H1 (cell line): Measurements from ENCODE around the gene DBP. TPM values are rescaled to one million over a fixed set of nuclear protein-coding genes. Genes with fewer than 3 reads are reported as not detected.
A peak's percentile ranks its signal among the peaks of the same experiment; 100 is the strongest.

Experiments used
- CTCF ChIA-PET: fragments of 300-600 bp; sonication (Branson Sonifier 250); formaldehyde crosslinking; loops from one replicate; lab custom pipeline; 2021; ENCODE audit not compliant: partially characterized antibody; lab: Charles Lee
- POLR2A ChIA-PET: fragments of 300-600 bp; sonication (Branson Sonifier 250); formaldehyde crosslinking; loops from one replicate; lab custom pipeline; 2021; ENCODE audit warnings: inconsistent platforms; ENCODE audit not compliant: partially characterized antibody; lab: Charles Lee
- DNase-seq, 2 experiments: peaks; one replicate each; pipeline versions ENCODE4 v3.0.0 to v3.0.0-alpha.2; 2010 to 2022; ENCODE audit warnings: low spot score in 2 of 2, low read depth in 1 of 2, mixed read lengths in 1 of 2
- FAIRE-seq: peaks from 2 replicates; lab custom pipeline; 2011; peaks lifted over from hg19 to GRCh38; lab: Jason Lieb, UNC
- H2AFZ ChIP-seq: 2 replicates; pipeline ENCODE4 v1.8.1; 2012; ENCODE audit warnings: low read length, inconsistent platforms
- H2AK5ac ChIP-seq: 2 replicates; pipeline ENCODE4 v1.6.1; 2013; ENCODE audit warnings: low read depth, low read length
- H2BK120ac ChIP-seq: replicated peaks from 2 replicates; pipeline ENCODE3; 2013; ENCODE audit warnings: low read depth, low read length, inconsistent platforms
- H2BK12ac ChIP-seq: 2 replicates; pipeline ENCODE4 v1.6.1; 2013; ENCODE audit warnings: low read depth, low read length
- H2BK15ac ChIP-seq: 2 replicates; pipeline ENCODE4 v1.6.1; 2013; ENCODE audit warnings: low read length
- H2BK20ac ChIP-seq: 2 replicates; pipeline ENCODE4 v1.6.1; 2013; ENCODE audit warnings: low read length
- H2BK5ac ChIP-seq: 2 replicates; pipeline ENCODE4 v1.6.1; 2013; ENCODE audit warnings: low read depth, low read length
- H3K14ac ChIP-seq: 2 replicates; pipeline ENCODE4 v1.6.1; 2013; ENCODE audit warnings: inconsistent platforms; ENCODE audit not compliant: insufficient read length
- H3K18ac ChIP-seq: 2 replicates; pipeline ENCODE4 v1.6.1; 2013; ENCODE audit warnings: low read length; ENCODE audit errors: extremely low read depth
- H3K23ac ChIP-seq: 2 replicates; pipeline ENCODE4 v1.6.1; 2013; ENCODE audit warnings: inconsistent platforms; ENCODE audit not compliant: insufficient read length
- H3K23me2 ChIP-seq: 2 replicates; pipeline ENCODE4 v1.6.1; 2013; ENCODE audit warnings: low read depth, low read length
- H3K27ac ChIP-seq: 2 replicates; pipeline ENCODE4 v1.6.1; 2011; ENCODE audit warnings: low read depth, low read length, inconsistent platforms
- H3K27me3 ChIP-seq, 4 experiments: replicated peaks in 1 of 4; 1 replicate in 1 of 4; 2 replicates in 3 of 4; pipeline versions ENCODE4 v1.6.1 to v1.8.1; 2011 to 2013; ENCODE audit warnings: low read length in 3 of 4, mild to moderate bottlenecking in 3 of 4, inconsistent platforms in 2 of 4, mixed read lengths in 2 of 4, moderate library complexity in 1 of 4; ENCODE audit not compliant: control insufficient read depth in 3 of 4, insufficient read depth in 3 of 4; ENCODE audit errors: extremely low read depth in 1 of 4
- H3K36me3 ChIP-seq, 4 experiments: 2 replicates each; pipeline versions ENCODE4 v1.6.1 to v1.8.1; 2011 to 2013; ENCODE audit warnings: mild to moderate bottlenecking in 4 of 4, low read length in 3 of 4, moderate library complexity in 2 of 4, control low read depth in 1 of 4, inconsistent platforms in 1 of 4; ENCODE audit not compliant: insufficient read depth in 4 of 4, control insufficient read depth in 2 of 4
- H3K4ac ChIP-seq: replicated peaks from 2 replicates; pipeline ENCODE3; 2013; ENCODE audit warnings: low read length, low read depth, mixed read lengths, inconsistent platforms; ENCODE audit not compliant: insufficient read length
- H3K4me1 ChIP-seq, 4 experiments: replicated peaks in 1 of 4; 1 replicate in 1 of 4; 2 replicates in 3 of 4; pipeline versions ENCODE4 v1.6.1 to v1.8.1; 2011 to 2013; ENCODE audit warnings: low read length in 3 of 4, inconsistent platforms in 2 of 4, mixed read lengths in 1 of 4; ENCODE audit not compliant: insufficient read depth in 4 of 4, control insufficient read depth in 3 of 4
- H3K4me2 ChIP-seq, 2 experiments: 2 replicates each; pipeline versions ENCODE4 v1.6.1 to v1.8.1; 2011 to 2013; ENCODE audit warnings: low read depth in 2 of 2, low read length in 2 of 2, control low read depth in 1 of 2, inconsistent platforms in 1 of 2, mild to moderate bottlenecking in 1 of 2; ENCODE audit not compliant: insufficient read depth in 1 of 2
- H3K4me3 ChIP-seq, 4 experiments: fragments of 200-600, 300-600 bp in 1 of 4; sonication (generic), shearing (Covaris generic), sonication (Bioruptor Twin) in 1 of 4; 2 replicates each; pipeline versions ENCODE4 v1.5.1 to v1.8.1; 2011 to 2016; ENCODE audit warnings: low read length in 4 of 4, low read depth in 3 of 4, control low read depth in 2 of 4, inconsistent platforms in 2 of 4, mild to moderate bottlenecking in 2 of 4, mixed read lengths in 1 of 4, moderate library complexity in 1 of 4; ENCODE audit not compliant: insufficient read depth in 2 of 4; ENCODE audit errors: extremely low read depth in 1 of 4
- H3K56ac ChIP-seq: replicated peaks from 2 replicates; pipeline ENCODE3; 2013; ENCODE audit warnings: low read depth, mild to moderate bottlenecking, mixed read lengths, low read length, inconsistent platforms; ENCODE audit not compliant: insufficient read length
- H3K79me1 ChIP-seq: 2 replicates; pipeline ENCODE4 v1.6.1; 2013; ENCODE audit warnings: low read depth, low read length, control low read depth
- H3K79me2 ChIP-seq, 2 experiments: 2 replicates each; pipeline versions ENCODE4 v1.6.1 to v1.8.1; 2012 to 2013; ENCODE audit warnings: low read length in 2 of 2, mild to moderate bottlenecking in 2 of 2, inconsistent platforms in 1 of 2; ENCODE audit not compliant: insufficient read depth in 2 of 2, control insufficient read depth in 1 of 2
- H3K9ac ChIP-seq, 4 experiments: replicated peaks in 1 of 4; 1 replicate in 1 of 4; 2 replicates in 3 of 4; pipeline versions ENCODE4 v1.6.1 to v1.8.1; 2011 to 2013; ENCODE audit warnings: low read depth in 3 of 4, low read length in 3 of 4, control low read depth in 2 of 4, mild to moderate bottlenecking in 2 of 4, moderate library complexity in 2 of 4, inconsistent platforms in 1 of 4; ENCODE audit errors: extremely low read depth in 1 of 4
- H3K9me3 ChIP-seq, 2 experiments: 2 replicates each; pipeline versions ENCODE4 v1.6.1 to v1.8.1; 2012 to 2013; ENCODE audit warnings: mild to moderate bottlenecking in 2 of 2, moderate library complexity in 2 of 2, control low read depth in 1 of 2, inconsistent platforms in 1 of 2, low read depth in 1 of 2, low read length in 1 of 2, mixed read lengths in 1 of 2; ENCODE audit not compliant: insufficient read depth in 2 of 2
- H4K20me1 ChIP-seq, 2 experiments: replicated peaks in 1 of 2; 2 replicates each; pipeline versions ENCODE3 to v1.8.1; 2011 to 2013; ENCODE audit warnings: inconsistent platforms in 2 of 2, low read length in 2 of 2, mild to moderate bottlenecking in 1 of 2; ENCODE audit not compliant: insufficient read depth in 2 of 2, control insufficient read depth in 1 of 2
- H4K5ac ChIP-seq: 2 replicates; pipeline ENCODE4 v1.6.1; 2013; ENCODE audit warnings: low read length, low read depth, mixed read lengths, inconsistent platforms; ENCODE audit not compliant: insufficient read length
- H4K8ac ChIP-seq: 2 replicates; pipeline ENCODE4 v1.8.0; 2013; ENCODE audit warnings: mild to moderate bottlenecking, moderate library complexity, low read length, inconsistent platforms; ENCODE audit not compliant: insufficient read depth; ENCODE audit errors: extremely low read depth
- H4K91ac ChIP-seq: replicated peaks from 2 replicates; pipeline ENCODE3; 2013; ENCODE audit warnings: low read length, mixed read lengths, inconsistent platforms; ENCODE audit not compliant: insufficient read length
- KDM1A ChIP-seq: fragments of 200-600, 300-600 bp; sonication (generic); IDR thresholded peaks from 2 replicates; pipeline ENCODE4 v1.7.1; 2016; ENCODE audit warnings: mild to moderate bottlenecking, low read length, borderline replicate concordance
- POU5F1 ChIP-seq: IDR thresholded peaks from 2 replicates; pipeline ENCODE4 v1.6.1; 2011; ENCODE audit warnings: low read depth, mild to moderate bottlenecking, low read length, moderate library complexity
- WGBS, 2 experiments: shearing (Covaris generic) in 1 of 2; methylation state at CpG; one replicate each; pipeline versions ENCODE4 v1.1.6 to v1.1.7; 2013 to 2015; ENCODE audit warnings: low lambda C conversion rate in 2 of 2, mixed read lengths in 2 of 2, inconsistent platforms in 1 of 2, low coverage in 1 of 2, missing lambda C conversion rate in 1 of 2; ENCODE audit not compliant: insufficient replicate concordance in 2 of 2, insufficient coverage in 1 of 2, insufficient read length in 1 of 2; ENCODE audit errors: extremely low coverage in 1 of 2, missing lambda C conversion rate in 1 of 2; 5-methylcytosine and 5-hydroxymethylcytosine counted together
- polyA plus RNA-seq, 7 experiments: library from polyadenylated mRNA; depleted of rRNA in 3 of 7; stranded (reverse) in 5 of 7; unstranded in 2 of 7; fragments of >200 nt in 5 of 7; fragments of 200-250 nt in 2 of 7; gene quantifications; 1 replicate in 5 of 7; 2 replicates in 1 of 7; 4 replicates in 1 of 7; pipeline versions ENCODE4 v1.2.1 to v1.2.3, GENCODE V29; 2011 to 2013; ENCODE audit warnings: missing spikeins in 2 of 7, mixed read lengths in 2 of 7
- total RNA-seq: library from RNA; stranded (reverse); fragmentation: NEBNext Ultra II Directional; extraction: Animal tissue kit (Norgen Biotek cat#: 25700); gene quantifications from 2 replicates; pipeline ENCODE4 v1.2.1, GENCODE V29; 2021

DBP gene
- total and polyA plus RNA-seq, 2 of the 8 experiments (the other 6 are each of a cell fraction or from before 2014, with no cell fraction given) = 7.5 to 8.3 TPM

GRCh38 chr19:48603850-48604249 lies 33.3 kb downstream of the DBP start:
- H3K4me3 ChIP-seq = no peak overlapping the region
- no peaks in the 10 kb centered on the region for H3K23me2 ChIP-seq
- no peak overlapping the region for H3K4ac ChIP-seq
- H3K56ac ChIP-seq = no peak overlapping the region
- H2BK120ac ChIP-seq = no peak overlapping the region
- peaks cover 0 to under 1% (median 0%) of the 10 kb centered on the region in 4 experiments; a peak in 1 of 7 replicates for H3K4me1 ChIP-seq
- no peak overlapping the region for H3K18ac ChIP-seq
- H3K27ac ChIP-seq = no peak overlapping the region
- WGBS, 2 experiments = 92% methylated on average over 9 of the region's 9 CpGs; no CpG with 5 or more reads in 1 of the 2 experiments
- no peak overlapping the region for H2BK15ac ChIP-seq
- H4K5ac ChIP-seq = no peak overlapping the region
- peaks cover 0 to 2% of the 10 kb centered on the region in 2 experiments for H4K20me1 ChIP-seq
- H3K79me1 ChIP-seq = no peaks in the 10 kb centered on the region
- no peaks in the 10 kb centered on the region for H3K27me3 ChIP-seq
- no peak for DNase-seq
- no peak overlapping the region for H2BK12ac ChIP-seq
- no peak overlapping the region for H2AK5ac ChIP-seq
- CTCF ChIA-PET = interaction anchor here (0.7 kb wide), 1 partner anchor 114 kb away, joined by 4 read pairs; no protein-coding TSS in a partner anchor
- no peak overlapping the region for H2BK5ac ChIP-seq
- POLR2A ChIA-PET = interaction anchor here (27.0 kb wide), 1 partner anchor 19 kb away, joined by 788 read pairs; the partner anchor contains the start of genes DBP, FAM83E, RPL18 and SPHK2
- no peaks in the 10 kb centered on the region for H3K79me2 ChIP-seq
- no peak overlapping the region for H3K9ac ChIP-seq
- H3K4me2 ChIP-seq = no peak overlapping the region
- no peak for FAIRE-seq
- H2BK20ac ChIP-seq = no peak overlapping the region
- no peak overlapping the region for H4K91ac ChIP-seq
- H3K36me3 ChIP-seq = no peaks in the 10 kb centered on the region
- TF ChIP-seq POU5F1 (no peak), KDM1A (peak; percentile 75; the same call in 1 of the 2 replicates)
- H2AFZ ChIP-seq = no peak overlapping the region
- H4K8ac ChIP-seq = no peak overlapping the region
- H3K23ac ChIP-seq = no peak overlapping the region
- H3K9me3 ChIP-seq = no peaks in the 10 kb centered on the region
- H3K14ac ChIP-seq = no peak overlapping the region
